H1 (cell line): ENCODE measurements around the gene SPATA21. TPM values are rescaled to one million over a fixed set of nuclear protein-coding genes. Genes with fewer than 3 reads are reported as not detected.

Source experiments
- BCL11A ChIP-seq, 2 experiments: IDR thresholded peaks; one replicate each; pipeline ENCODE4 v1.6.1; 2011; ENCODE audit warnings: low read depth in 2 of 2, low read length in 2 of 2, mild to moderate bottlenecking in 2 of 2
- CHD2 ChIP-seq: IDR thresholded peaks from 2 replicates; pipeline ENCODE4 v1.6.1; 2012; ENCODE audit warnings: low read length, improper control_type of control experiment
- GABPA ChIP-seq: IDR thresholded peaks from 2 replicates; pipeline ENCODE4 v1.6.1; 2011; ENCODE audit warnings: mild to moderate bottlenecking, low read length, moderate library complexity, borderline replicate concordance; ENCODE audit not compliant: insufficient read depth
- KDM4A ChIP-seq: IDR thresholded peaks from one replicate; pipeline ENCODE4 v1.7.1; 2012; ENCODE audit warnings: low read depth, mild to moderate bottlenecking, moderate library complexity, low read length, inconsistent platforms; ENCODE audit not compliant: severe bottlenecking
- RAD21 ChIP-seq, 2 experiments: IDR thresholded peaks in 1 of 2; conservative IDR thresholded peaks in 1 of 2; 2 replicates each; pipeline ENCODE4 v1.6.1; 2011; ENCODE audit warnings: low read depth in 2 of 2, low read length in 2 of 2, improper control_type of control experiment in 1 of 2, inconsistent platforms in 1 of 2, mild to moderate bottlenecking in 1 of 2, moderate library complexity in 1 of 2
- RFX5 ChIP-seq: IDR thresholded peaks from 2 replicates; pipeline ENCODE4 v1.6.1; 2011; ENCODE audit warnings: low read depth, low read length, improper control_type of control experiment, borderline replicate concordance
- SP2 ChIP-seq: IDR thresholded peaks from 2 replicates; pipeline ENCODE4 v1.6.1; 2012; ENCODE audit warnings: mild to moderate bottlenecking, low read length, inconsistent platforms
- TAF7 ChIP-seq: optimal IDR thresholded peaks from 2 replicates; pipeline ENCODE3; 2011; ENCODE audit warnings: low read depth, mild to moderate bottlenecking, inconsistent platforms, low read length, moderate library complexity, borderline replicate concordance
- TCF12 ChIP-seq: IDR thresholded peaks from 2 replicates; pipeline ENCODE4 v1.6.1; 2011; ENCODE audit warnings: low read depth, mild to moderate bottlenecking, low read length
- YY1 ChIP-seq: IDR thresholded peaks from 2 replicates; pipeline ENCODE4 v1.6.1; 2011; ENCODE audit warnings: low read depth, mild to moderate bottlenecking, low read length
- polyA plus RNA-seq, 7 experiments: library from polyadenylated mRNA; depleted of rRNA in 3 of 7; stranded (reverse) in 5 of 7; unstranded in 2 of 7; fragments of >200 nt in 5 of 7; fragments of 200-250 nt in 2 of 7; gene quantifications; 1 replicate in 5 of 7; 2 replicates in 1 of 7; 4 replicates in 1 of 7; pipeline versions ENCODE4 v1.2.1 to v1.2.3, GENCODE V29; 2011 to 2013; ENCODE audit warnings: missing spikeins in 2 of 7, mixed read lengths in 2 of 7
- total RNA-seq: library from RNA; stranded (reverse); fragmentation: NEBNext Ultra II Directional; extraction: Animal tissue kit (Norgen Biotek cat#: 25700); gene quantifications from 2 replicates; pipeline ENCODE4 v1.2.1, GENCODE V29; 2021
- TF ChIP-seq, protein P1 (sequence below): IDR thresholded peaks from 2 replicates; pipeline ENCODE4 v1.6.1; 2012; ENCODE audit warnings: inconsistent platforms

Gene SPATA21
- total and polyA plus RNA-seq, 2 of the 8 experiments (the other 6 are each of a cell fraction or from before 2014, with no cell fraction given): not detected

GRCh38 chr1:16440470-16441281 is 3.5 kb upstream of the SPATA21 start, which contains the start of gene NECAP2 (continued):
- TF ChIP-seq RFX5 (no peak), TCF12 (peak; percentile 89; the same call in 1 of the 2 replicates), RAD21 (IDR thresholded peaks at IDR 0.05 in 1 of 2, conservative IDR thresholded peaks at IDR 0.05 in 1 of 2; ENCODE audit: low read depth in 2 of 2, low read length in 2 of 2) (peak; percentile 43 to 55), CHD2 (peak; percentile 35), KDM4A (peak; percentile 93), GABPA (peak; percentile 87), YY1 (peak; percentile 82), SP2 (peak; percentile 86), BCL11A (IDR thresholded peaks at IDR 0.05; ENCODE audit: low read depth in 2 of 2, low read length in 2 of 2) (no peak), TAF7 (peak; percentile 40)
- TF ChIP-seq, protein P1, sequence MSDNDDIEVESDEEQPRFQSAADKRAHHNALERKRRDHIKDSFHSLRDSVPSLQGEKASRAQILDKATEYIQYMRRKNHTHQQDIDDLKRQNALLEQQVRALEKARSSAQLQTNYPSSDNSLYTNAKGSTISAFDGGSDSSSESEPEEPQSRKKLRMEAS: peak; percentile 98
- TF ChIP-seq, all 59 proteins: peak for 28
